Jurkat, Clone E6-1 (cell line): ENCODE data around the gene SCART1. TPM values are rescaled to one million over a fixed set of nuclear protein-coding genes. Genes with fewer than 3 reads are reported as not detected.
"Not testable (repeated sequence)": the region's sequence is repeated elsewhere in the genome, so short reads cannot be mapped to it uniquely, and the experiment has no call there.

Experiments
- DNase-seq: peaks from one replicate; pipeline ENCODE4 v3.0.0-alpha.2; 2011; ENCODE audit warnings: low read depth, low spot score
- H3K4me3 ChIP-seq: 2 replicates; pipeline ENCODE4 v1.5.1; 2011; ENCODE audit warnings: mild to moderate bottlenecking, low read length, control low read depth, moderate library complexity
- polyA plus RNA-seq: library from polyadenylated mRNA; unstranded; fragments of >200 nt; gene quantifications from one replicate; pipeline ENCODE4 v1.2.1, GENCODE V29; 2012; ENCODE audit warnings: missing spikeins; ENCODE audit not compliant: insufficient read length, insufficient read depth

The SCART1 gene
- polyA plus RNA-seq, result 3.9 TPM

DNA sequence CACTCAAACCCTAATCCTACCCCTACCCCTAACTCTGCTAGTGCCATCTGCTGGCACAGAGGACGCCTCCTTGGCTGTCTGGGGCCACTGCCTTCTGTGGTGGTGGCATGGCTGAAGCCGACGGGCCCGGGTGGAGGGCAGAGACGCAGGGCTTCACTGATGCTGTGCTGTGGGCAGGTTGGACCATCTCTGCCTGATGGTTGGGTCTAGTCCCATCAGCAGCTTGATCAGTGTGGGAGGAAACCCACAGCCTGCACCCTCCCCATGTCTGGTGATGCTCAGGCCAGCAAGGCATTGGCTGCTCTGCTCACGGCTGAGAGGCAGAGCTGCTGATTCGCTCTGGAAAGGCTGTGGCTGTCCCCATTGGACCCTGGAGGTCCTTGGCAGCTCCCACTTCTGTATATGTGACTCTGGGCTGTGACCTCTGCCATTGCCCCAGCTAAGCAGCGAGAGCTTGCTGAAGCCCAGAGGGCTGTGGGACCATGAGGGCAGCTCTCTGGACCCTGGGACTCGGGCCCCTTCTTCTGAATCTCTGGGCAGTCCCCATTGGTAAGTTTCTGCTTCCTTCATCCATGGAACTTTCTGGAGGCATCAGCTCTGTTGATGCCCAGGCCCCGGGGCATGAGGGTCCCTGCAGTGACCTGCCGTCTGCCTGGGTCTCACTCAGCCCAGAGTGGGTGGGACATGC lies at the start of gene SCART1:
SCART1 (plus strand) TSS at position 430 of the 688 bp plus-strand sequence; CDS start at position 483, 53 bp downstream.
- H3K4me3 ChIP-seq, result no peak within 1 kb of the TSS
- no peak for DNase-seq

DNA sequence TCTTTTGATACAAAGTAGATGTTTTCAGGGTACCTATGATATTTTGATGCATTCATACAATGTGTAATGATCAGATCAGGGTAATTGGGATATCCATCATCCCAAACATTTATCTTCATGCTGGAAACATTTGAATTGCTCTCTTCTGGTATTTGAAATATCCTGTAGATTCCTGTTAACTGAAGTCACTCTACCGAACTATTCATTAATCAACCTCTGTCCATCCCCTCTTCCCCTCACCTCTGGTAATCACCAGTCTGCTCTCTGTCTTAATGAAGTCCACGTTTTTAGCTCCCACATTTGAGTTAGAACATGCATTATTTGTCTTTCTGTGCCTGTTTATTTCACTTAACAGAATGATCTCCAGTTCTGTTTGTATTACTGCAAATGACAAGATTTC lies 48.5 kb upstream of the SCART1 start:
- DNase-seq, result no peak

DNA sequence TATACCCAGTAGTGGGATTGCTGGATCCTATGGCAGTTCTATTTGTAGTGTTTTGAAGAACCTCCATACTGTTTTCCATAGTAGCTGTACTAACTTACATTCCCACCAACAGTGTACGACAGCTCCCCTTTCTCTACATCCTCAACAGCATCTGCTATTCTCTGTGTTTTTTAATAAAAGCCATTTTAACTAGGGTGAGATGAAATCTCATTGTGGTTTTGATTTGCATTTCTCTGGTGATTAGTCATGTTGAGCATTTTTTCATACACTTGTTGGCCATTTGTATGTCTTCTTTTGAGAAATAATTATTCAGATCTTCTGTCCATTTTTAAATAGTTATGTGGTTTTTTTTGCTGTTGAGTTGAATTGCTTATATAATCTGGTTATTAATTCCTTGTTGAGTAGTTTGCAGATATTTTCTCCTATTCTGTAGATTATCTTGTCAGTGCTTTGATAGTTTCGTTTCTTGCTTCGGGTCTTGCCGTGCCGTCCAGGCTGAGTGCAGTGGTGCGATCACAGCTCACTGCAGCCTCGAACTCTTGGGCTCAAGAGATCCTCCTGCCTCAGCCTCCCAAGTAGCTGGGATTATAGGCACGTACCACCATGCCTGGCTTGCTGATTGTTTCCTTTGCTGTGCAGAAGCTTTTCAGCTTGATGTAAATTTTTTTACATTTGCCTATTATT lies 47.8 kb upstream of the SCART1 start:
- DNase-seq, result no peak

More for the DNA sequence above, 48.5 kb upstream of the SCART1 start:
- no peak overlapping the region for H3K4me3 ChIP-seq

DNA sequence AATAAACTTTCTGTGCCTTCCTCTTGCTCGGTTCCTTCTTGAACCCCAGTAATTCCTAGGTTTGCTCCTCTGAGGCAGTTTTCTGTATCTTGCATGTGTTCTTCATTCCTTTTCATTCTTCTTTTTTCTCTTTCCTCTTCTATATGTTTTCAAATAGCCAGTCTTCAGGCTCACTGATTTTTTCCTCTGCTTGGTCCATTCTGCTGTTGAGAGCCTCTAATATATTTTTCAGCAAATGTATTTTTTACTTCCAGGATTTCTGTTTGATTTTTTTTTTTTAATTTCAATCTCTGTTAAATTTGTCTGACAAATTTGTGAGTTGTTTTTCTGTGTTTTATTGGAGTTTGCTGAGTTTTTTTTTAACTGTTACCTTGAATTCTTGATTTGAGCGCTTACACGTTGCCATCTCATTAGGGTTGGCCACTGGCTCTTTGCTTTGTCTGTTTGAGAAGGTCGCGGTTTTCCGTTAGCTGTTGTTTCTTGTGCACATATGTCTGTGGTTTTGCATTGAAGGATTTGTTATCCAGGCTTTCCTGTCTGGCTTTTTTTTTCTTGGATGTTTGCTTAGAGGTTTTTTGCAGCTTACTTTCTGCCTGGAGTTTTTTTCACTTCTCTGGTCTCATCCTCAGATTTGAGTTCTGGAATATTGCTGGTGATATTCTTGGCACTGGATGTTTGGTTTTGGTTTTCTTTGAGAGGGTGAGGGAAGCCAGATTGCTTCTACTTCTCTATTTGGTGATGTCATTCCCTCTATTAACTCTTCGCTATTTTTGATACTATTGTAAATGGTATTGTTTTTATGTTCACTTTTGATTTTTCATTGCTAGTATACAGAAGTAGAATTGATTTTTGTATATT lies 42.0 kb upstream of the SCART1 start:
- H3K4me3 ChIP-seq, result no peak overlapping the region
- DNase-seq, result no peak

More for the DNA sequence above, 47.8 kb upstream of the SCART1 start:
- no peak overlapping the region for H3K4me3 ChIP-seq

DNA sequence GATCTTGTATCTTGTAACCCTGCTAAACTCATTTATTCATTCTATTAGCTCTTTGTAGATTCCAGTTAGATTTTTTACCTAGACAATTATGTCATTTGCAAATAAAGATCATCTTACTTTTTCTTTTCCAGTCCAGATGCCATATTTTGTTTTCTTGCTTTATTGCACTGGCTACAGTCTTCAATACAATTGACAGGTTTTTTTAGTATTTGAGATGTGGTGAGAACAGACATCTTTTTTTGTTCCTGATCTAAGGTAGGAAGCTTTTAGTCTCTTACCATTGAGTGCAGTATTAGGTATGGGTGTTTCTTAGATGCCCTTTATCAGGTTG lies 41.4 kb upstream of the SCART1 start:
- no peak overlapping the region for H3K4me3 ChIP-seq
- DNase-seq, result no peak

DNA sequence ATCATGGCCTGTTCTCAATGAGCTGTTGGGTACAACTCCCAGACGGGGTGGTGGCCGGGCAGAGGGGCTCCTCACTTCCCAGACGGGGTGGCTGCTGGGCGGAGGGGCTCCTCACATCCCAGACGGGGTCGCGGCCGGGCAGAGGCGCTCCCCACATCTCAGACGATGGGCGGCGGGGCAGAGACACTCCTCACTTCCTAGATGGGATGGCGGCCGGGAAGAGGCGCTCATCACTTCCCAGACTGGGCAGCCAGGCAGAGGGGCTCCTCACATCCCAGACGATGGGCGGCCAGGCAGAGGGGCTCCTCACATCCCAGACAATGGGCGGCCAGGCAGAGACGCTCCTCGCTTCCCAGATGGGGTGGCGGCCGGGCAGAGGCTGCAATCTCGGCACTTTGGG lies 39.3 kb upstream of the SCART1 start:
- not testable (repeated sequence) for DNase-seq, H3K4me3 ChIP-seq

DNA sequence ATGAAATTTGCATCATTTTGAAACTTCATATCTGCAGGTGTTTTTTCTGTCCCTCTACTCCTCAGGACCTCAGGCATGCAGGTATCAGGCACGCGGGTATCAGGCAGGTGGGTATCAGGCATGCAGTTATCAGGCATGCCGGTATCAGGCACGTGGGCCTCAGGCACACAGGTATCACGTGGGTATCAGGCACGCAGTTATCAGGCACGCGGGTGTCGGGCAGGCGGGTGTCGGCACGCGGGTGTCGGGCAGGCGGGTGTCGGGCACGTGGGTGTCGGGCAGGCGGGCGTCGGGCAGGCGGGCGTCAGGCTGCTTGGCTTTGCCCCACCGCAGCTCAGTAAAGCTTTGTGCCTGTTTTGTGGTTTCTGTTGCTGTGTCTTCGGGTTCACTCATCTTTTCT lies 38.0 kb upstream of the SCART1 start:
- DNase-seq, result no peak
- H3K4me3 ChIP-seq, result no peak overlapping the region

DNA sequence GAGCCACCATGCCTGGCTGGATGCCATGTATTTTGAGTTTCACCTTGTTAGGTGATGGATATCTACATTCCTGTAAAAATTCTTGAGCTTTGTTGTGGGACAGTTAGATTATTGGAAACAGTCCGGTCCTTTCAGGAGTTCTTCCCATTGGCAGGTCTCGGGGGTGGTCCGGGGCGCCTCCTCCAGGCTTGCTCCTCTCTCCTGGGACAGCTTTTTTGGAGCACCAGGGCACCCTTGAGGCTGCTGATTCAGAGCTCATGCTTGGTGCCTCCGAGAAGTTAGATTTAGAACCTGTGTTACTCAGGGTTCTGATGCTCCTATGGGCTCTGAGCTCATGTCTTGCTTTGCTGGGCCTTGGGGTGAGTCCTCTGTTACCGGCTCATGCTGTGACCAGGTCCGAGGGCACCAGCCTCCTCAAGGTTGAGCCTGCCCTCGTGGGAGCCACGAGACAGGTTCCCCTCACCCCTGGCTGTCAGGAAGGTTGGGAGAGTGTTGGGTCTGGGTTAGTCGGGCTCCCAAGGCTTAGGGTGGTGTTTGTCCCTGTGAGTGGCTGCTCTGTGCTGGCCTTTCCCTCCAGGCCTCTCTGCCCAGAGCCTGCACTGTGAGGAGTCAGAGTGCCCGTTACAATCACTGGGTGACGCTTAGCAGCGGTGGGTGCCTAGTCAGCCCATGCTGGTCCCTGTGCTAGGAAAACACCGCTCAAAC lies 35.3 kb upstream of the SCART1 start:
- DNase-seq, result no peak
- H3K4me3 ChIP-seq, result no peak overlapping the region

DNA sequence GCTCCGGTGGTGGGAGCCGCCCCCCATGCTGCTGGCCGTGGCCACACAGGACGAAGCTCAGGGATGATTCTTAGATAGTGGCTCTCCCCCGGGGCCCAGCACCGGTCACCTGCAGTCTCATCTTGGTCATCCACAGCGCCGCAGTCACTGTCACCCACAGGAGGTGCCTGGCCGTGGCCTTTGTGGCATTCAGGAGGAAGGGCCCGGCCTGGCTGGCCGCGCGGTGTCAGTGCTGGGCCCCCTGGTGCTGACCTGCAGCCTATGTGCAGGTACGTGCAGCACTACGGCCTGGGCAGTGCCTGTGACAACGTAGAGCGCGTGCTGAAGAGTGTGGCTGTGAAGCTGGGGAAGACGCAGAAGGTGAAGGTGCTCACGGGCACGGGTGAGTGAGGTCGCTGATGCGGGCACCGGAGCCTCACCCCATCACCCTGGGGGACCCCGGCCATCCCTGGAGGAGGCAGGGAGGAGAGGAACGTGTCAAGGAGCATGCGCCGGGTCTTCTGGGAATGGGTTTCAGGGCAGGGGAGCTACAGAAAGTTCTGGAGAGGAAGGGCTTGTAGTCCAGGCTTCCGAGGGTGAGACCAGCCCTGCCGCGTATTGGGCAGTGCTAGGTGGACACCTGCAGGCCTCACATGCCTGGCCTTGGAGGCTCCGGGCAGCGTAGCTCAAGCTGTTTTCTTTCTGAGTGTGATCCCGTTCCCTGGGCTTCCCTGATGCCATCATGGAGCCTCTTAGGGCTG lies 34.4 kb upstream of the SCART1 start:
- no peak overlapping the region for H3K4me3 ChIP-seq
- DNase-seq, result no peak

DNA sequence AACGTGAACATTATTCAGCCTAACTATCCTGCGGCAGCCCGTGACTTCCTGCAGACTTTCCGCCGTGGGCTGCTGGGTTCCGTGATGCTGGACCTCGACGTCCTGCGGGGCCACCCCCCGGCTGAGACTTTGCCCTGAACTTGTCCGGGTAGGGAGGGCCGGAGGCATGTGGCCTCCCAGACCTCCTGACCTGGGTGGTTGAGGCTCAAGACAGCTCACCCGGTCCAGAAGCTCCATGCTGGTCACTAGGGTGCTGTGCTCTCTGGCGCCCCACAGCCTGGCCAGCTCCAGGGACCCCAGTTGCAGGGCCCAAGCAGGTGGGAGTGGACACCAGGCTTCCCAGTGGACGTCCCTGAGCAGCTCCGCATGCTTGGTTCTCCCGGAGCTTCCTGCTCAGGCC lies 33.7 kb upstream of the SCART1 start:
- no peak for DNase-seq
- H3K4me3 ChIP-seq, result no peak overlapping the region

DNA sequence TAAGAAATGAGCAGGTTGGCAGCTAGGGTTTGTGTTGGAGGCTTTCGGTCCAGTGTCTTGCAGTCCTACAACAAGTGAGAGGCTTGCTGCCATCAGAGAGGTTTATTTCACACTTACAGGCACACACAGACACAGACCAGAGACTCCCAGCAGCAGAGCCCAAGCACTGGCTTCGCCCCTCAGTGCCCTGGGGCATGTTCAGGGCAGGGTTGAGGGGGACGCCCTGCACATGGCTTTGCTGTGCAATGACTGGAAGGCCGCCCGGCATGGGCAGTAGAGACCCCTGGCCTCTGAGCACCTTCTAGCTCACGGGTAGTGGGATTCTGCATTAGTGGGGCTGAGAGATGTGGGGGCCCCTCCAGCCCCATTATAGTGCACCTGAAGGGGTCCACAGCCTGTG lies 33.2 kb upstream of the SCART1 start:
- no peak overlapping the region for H3K4me3 ChIP-seq
- DNase-seq, result no peak

DNA sequence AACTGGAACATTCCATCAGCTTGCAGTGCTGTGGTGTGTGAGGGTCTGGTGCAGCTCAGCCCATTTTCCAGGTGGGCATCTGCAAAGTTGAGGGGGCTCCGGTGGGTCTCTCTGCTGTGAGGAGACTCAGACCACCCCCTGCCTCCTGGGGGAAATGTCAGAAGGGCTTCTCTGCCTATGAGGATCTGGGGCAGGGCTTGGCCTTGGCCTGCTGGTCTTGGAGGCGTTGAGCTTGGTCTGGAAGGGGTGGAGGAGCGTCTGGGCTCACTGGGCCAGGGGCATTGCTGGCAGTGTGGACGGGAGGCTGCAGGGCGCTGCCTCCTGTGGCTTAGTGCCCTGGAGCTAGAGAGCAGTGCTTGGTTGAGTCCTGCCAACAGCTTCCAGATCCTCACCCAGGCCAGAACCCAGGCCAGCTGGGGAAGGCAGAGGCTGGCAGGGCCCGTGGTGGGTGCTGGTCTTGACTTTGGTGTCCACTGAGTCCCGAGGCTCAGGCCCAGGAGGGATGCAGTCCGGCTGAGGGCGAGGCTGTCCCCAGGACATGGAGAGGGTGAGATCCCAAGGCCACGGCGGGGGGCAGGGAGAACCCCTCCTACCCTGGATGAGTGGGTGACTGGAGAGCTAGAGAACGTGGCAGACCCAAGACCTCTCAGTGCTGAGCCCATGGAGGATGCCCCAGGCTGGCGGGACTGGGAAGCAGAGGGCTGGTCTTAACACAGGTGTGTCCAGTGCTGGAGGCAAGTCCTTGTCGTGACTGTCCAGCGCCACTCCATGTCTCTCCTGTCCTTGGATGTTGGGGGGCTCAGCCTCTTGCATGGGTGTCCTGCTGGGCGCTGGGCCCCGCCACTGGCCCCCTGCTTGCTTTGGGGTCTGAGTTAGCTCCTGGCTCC lies 32.2 kb upstream of the SCART1 start:
- DNase-seq, result no peak
- H3K4me3 ChIP-seq, result no peak overlapping the region

DNA sequence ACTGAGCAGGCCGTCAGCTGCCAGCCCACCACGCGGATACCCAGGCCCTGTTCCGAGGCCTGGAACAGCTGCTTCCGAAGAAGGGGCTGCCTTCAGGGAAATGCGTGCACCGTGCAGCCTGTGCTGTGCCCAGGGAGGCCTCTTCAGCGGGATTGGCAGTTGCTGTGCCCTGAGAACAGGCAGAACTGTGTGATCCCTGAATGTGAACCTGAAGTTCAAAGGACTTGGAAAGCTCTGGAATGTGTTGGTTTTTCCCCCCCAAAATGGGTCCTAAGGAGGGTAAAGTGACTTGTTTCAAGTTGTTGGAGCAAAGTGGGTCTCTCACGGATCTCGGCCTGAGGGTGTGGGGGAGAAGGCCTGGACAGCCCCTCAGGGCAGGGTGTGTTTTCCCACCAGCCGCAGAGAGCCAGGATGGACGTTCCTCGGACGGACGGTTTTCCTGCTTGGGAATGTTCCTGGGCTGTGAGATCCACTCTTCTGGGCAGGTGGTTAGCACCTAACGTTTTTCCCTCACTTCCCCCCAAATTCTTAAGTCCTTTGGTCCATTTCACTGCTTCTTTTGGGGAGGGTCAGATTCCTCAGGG lies 31.4 kb upstream of the SCART1 start:
- no peak for DNase-seq
- no peak overlapping the region for H3K4me3 ChIP-seq

DNA sequence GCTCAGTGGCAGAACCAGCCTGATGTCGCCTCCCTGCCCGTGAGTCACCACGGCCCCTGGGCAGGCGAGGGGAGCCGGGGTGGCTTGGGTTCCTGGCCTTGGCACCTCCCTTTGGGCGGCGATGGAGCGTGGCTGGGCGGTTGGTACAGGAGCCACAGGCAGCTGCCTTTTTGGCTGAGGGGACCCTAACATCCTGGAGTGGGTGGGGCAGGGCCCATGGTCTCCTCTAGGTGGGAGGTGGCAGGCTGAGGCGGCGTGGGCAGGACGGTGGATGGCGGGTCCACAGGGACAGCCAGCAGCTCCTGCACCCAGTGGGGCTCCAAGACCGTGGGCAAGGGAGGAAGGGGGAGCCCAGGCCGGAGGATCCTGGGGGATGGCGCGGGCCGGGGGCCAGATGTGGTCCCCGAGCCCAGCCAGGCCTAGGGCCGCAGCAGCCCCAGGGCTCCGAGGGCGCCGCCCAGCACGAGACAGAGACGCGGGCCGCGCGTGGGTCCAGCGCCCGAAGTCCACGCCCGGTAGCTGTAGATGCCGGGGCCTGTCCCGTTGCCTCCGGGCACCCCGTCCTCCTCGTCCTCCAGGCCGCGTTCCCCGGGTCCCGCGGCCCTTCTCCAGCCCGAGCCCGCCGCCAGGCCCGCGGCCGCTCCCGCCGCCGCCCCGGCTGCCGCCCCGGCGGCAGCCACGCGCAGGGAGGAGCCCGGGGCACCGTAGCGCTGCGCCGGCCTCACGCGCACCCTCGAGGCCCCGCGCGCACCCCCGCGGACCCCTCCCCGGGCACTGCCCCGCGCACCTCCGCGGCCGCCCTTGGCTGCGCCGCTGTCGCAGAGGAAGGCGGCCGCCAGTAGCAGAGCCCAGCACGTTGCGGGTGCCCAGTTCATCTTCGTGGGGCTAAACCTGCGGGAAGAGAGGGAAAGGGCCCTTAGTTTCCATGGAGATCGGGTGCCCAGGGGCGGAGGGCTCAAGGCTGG lies 30.7 kb upstream of the SCART1 start:
- H3K4me3 ChIP-seq, result no peak overlapping the region
- no peak for DNase-seq

DNA sequence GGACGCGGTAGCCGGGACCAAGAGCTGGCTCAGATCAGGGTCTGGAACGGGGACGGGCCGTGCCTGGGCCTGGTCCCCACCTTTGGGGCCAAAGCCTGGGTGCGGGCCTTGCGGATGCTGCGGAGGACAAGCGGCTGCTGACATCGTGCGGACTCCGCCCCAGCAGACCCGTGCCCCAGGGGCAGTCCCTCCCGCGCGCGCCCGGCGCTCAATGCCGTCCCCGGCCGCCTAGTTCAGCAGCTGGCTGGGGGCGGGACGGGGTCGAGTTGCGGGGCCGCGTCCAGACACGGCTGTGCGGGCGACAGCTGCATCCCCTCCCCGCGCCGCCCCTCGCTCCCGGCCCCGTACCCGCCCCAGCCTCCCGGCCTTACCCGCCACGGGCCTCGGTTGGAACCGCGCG lies 29.6 kb upstream of the SCART1 start:
- not testable (repeated sequence) for DNase-seq, H3K4me3 ChIP-seq

DNA sequence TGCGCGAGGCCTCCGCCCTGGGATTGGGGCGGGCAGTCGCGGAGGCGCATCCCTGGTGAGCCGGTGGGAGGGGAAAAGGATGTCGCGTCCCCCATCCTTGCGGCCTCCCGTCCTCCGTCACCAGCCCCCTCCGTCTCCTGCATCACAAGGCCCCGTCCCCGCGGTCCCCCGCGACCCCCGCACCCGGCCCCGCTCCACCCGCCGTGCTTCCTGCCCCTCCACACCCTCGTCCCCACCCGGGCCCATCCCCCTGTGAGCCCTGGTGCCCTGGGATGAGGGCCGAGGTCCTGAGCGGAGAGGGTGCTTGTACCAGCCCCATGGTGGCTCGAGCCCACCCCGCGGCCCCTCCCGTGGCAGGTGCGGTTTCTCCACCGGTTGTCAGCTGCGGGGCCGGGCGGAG lies 29.1 kb upstream of the SCART1 start, which contains the start of gene SPRN:
SPRN (minus strand) TSS at position 25 of the 400 bp plus-strand sequence. CDS start 944 bp downstream, outside the sequence.
- H3K4me3 ChIP-seq, DNase-seq: not testable (repeated sequence)
